ENCODE measurements around the gene CD86.

GRCh38 chr3:122057671-122058070 lies 2.5 kb downstream of the CD86 start:
- TF ChIP-seq, protein P1, sequence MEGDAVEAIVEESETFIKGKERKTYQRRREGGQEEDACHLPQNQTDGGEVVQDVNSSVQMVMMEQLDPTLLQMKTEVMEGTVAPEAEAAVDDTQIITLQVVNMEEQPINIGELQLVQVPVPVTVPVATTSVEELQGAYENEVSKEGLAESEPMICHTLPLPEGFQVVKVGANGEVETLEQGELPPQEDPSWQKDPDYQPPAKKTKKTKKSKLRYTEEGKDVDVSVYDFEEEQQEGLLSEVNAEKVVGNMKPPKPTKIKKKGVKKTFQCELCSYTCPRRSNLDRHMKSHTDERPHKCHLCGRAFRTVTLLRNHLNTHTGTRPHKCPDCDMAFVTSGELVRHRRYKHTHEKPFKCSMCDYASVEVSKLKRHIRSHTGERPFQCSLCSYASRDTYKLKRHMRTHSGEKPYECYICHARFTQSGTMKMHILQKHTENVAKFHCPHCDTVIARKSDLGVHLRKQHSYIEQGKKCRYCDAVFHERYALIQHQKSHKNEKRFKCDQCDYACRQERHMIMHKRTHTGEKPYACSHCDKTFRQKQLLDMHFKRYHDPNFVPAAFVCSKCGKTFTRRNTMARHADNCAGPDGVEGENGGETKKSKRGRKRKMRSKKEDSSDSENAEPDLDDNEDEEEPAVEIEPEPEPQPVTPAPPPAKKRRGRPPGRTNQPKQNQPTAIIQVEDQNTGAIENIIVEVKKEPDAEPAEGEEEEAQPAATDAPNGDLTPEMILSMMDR (IDR thresholded peaks at IDR 0.05 in 8 of 11, conservative IDR thresholded peaks at IDR 0.05 in 3 of 11): no peak
- no peak for TF ChIP-seq POLR2AphosphoS5 (IDR thresholded peaks at IDR 0.05)
- no peak for TF ChIP-seq POLR2A (IDR thresholded peaks at IDR 0.05)

All from spleen (tissue), 7 donors.